SU-DHL-6 (cell line): ENCODE results near the gene DRGX.

Experiments used
- H2AFZ ChIP-seq: fragments of 200-600 bp; sonication (generic); 2 replicates; pipeline ENCODE4 v1.6.1; 2014; ENCODE audit warnings: low read depth, mild to moderate bottlenecking, moderate library complexity, mixed read lengths, antibody characterized with exemption, low read length; ENCODE audit not compliant: severe bottlenecking
- H3F3A ChIP-seq: fragments of 200-600 bp; shearing (Covaris generic); 2 replicates; pipeline ENCODE4 v1.6.0; 2016; ENCODE audit warnings: antibody characterized with exemption, mild to moderate bottlenecking; ENCODE audit not compliant: insufficient read depth
- H3K27ac ChIP-seq: fragments of 200-600 bp; sonication (generic); 2 replicates; pipeline ENCODE4 v1.5.1; 2016; ENCODE audit warnings: low read depth, mild to moderate bottlenecking, low read length, moderate library complexity, mixed read lengths
- H3K27me3 ChIP-seq: fragments of 200-600 bp; sonication (generic), shearing (Covaris generic); 2 replicates; pipeline ENCODE4 v1.6.0; 2014; ENCODE audit warnings: mild to moderate bottlenecking, low read length
- H3K36me3 ChIP-seq: fragments of 200-600 bp; sonication (generic); 2 replicates; pipeline ENCODE4 v1.6.1; 2014; ENCODE audit warnings: mild to moderate bottlenecking, low read length, mixed read lengths
- H3K4me2 ChIP-seq: fragments of 300-600, 200-600 bp; shearing (Covaris generic), sonication (generic); 2 replicates; pipeline ENCODE4 v1.6.0; 2014; ENCODE audit warnings: low read length, low read depth, mild to moderate bottlenecking; ENCODE audit not compliant: poor library complexity, severe bottlenecking
- H3K4me3 ChIP-seq: fragments of 200-600 bp; sonication (generic); 2 replicates; pipeline ENCODE4 v1.5.1; 2014; ENCODE audit warnings: antibody characterized with exemption, low read length, mild to moderate bottlenecking, mixed read lengths; ENCODE audit not compliant: insufficient read depth, poor library complexity, severe bottlenecking
- H3K79me2 ChIP-seq: fragments of 200-600 bp; sonication (generic); 2 replicates; pipeline ENCODE4 v1.6.1; 2014; ENCODE audit warnings: mild to moderate bottlenecking, low read length, moderate library complexity; ENCODE audit not compliant: insufficient read depth
- H3K9ac ChIP-seq: fragments of 200-600 bp; sonication (generic); 2 replicates; pipeline ENCODE4 v1.7.0; 2014; ENCODE audit warnings: mild to moderate bottlenecking, low read length
- H3K9me2 ChIP-seq: fragments of 200-600 bp; sonication (generic); replicated peaks from 2 replicates; pipeline ENCODE4 v1.6.1; 2014; ENCODE audit warnings: low read length; ENCODE audit not compliant: insufficient read depth
- H3K9me3 ChIP-seq: fragments of 200-600 bp; sonication (generic); 2 replicates; pipeline ENCODE4 v1.6.1; 2014; ENCODE audit warnings: low read length, mixed read lengths; ENCODE audit not compliant: insufficient read depth
- H4K20me1 ChIP-seq: fragments of 200-600 bp; sonication (generic); 2 replicates; pipeline ENCODE4 v1.6.1; 2014; ENCODE audit warnings: low read depth, mild to moderate bottlenecking, antibody characterized with exemption, low read length, moderate library complexity, mixed read lengths
- EZH2phosphoT487 ChIP-seq: fragments of 200-600 bp; sonication (generic), shearing (Covaris generic); conservative IDR thresholded peaks from 2 replicates; pipeline ENCODE4 v1.6.1; 2018; ENCODE audit warnings: mild to moderate bottlenecking, antibody characterized with exemption, low read length, moderate library complexity, mixed read lengths
- TF ChIP-seq, protein P1 (sequence below): fragments of 200-600 bp; sonication (generic); IDR thresholded peaks from one replicate; pipeline ENCODE4 v1.5.1; 2017; ENCODE audit warnings: antibody characterized with exemption, mild to moderate bottlenecking, low read length, moderate library complexity; ENCODE audit not compliant: insufficient read depth, poor library complexity, severe bottlenecking

DRGX gene

DNA sequence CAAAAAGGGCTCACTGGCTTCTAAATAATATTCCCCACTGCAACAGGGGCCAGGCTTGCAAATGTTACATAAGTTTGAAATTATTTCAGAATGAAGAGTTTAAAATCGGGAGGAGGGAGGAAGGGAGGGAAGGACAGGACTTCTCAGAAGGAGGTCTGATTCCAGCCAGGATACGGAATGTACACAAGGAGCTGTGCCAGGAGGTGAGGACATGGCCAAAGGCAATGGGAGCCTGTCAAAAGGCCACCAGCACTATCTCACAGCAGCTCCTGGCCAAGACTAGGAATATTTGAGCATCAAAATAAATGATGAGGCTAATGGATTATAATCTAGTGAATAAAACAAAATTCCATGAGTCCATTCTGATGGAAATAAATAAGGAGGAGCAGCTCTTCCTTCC lies 18.6 kb upstream of the DRGX start:
- no peak overlapping the region for H3K4me3 ChIP-seq
- no peak overlapping the region for H2AFZ ChIP-seq
- no peaks in the 10 kb centered on the region for H4K20me1 ChIP-seq
- TF ChIP-seq, protein P1, sequence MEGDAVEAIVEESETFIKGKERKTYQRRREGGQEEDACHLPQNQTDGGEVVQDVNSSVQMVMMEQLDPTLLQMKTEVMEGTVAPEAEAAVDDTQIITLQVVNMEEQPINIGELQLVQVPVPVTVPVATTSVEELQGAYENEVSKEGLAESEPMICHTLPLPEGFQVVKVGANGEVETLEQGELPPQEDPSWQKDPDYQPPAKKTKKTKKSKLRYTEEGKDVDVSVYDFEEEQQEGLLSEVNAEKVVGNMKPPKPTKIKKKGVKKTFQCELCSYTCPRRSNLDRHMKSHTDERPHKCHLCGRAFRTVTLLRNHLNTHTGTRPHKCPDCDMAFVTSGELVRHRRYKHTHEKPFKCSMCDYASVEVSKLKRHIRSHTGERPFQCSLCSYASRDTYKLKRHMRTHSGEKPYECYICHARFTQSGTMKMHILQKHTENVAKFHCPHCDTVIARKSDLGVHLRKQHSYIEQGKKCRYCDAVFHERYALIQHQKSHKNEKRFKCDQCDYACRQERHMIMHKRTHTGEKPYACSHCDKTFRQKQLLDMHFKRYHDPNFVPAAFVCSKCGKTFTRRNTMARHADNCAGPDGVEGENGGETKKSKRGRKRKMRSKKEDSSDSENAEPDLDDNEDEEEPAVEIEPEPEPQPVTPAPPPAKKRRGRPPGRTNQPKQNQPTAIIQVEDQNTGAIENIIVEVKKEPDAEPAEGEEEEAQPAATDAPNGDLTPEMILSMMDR: no peak
- no peak for TF ChIP-seq EZH2phosphoT487
- no peaks in the 10 kb centered on the region for H3K36me3 ChIP-seq
- H3K4me2 ChIP-seq: no peak overlapping the region
- no peaks in the 10 kb centered on the region for H3F3A ChIP-seq
- H3K9ac ChIP-seq: no peak overlapping the region
- no peaks in the 10 kb centered on the region for H3K9me3 ChIP-seq
- H3K79me2 ChIP-seq: no peaks in the 10 kb centered on the region
- H3K9me2 ChIP-seq: no peaks in the 10 kb centered on the region
- H3K27ac ChIP-seq: no peak overlapping the region
- H3K27me3 ChIP-seq: no peaks in the 10 kb centered on the region

DNA sequence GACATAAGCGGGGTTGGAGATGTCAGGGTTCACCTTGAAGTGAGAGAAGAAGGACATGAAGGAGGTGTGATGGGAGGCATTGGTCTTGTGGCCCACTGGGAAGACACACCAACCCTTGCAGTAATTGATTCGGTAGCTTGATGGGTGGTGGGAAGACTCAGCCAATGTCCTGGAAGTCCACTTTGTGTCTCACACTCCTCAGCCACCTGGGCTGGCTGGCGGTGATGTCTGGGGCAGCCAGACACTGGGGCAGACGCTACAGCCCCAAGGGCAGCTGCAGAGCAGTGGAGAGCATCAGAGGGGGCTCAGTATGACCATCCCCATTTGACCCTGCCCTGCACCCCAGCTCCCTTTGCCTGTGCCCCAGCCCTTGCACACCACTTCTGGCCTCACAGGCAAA lies 16.7 kb upstream of the DRGX start:
- TF ChIP-seq, protein P1: no peak
- TF ChIP-seq EZH2phosphoT487: no peak
- Histone ChIP-seq H3K27me3 (no peaks in the 10 kb centered on the region), H4K20me1 (no peaks in the 10 kb centered on the region), H3K9ac (no peak overlapping the region), H3K27ac (no peak overlapping the region), H3K9me2 (no peaks in the 10 kb centered on the region), H3K4me2 (no peak overlapping the region), H3K4me3 (no peak overlapping the region), H3K36me3 (no peaks in the 10 kb centered on the region), H2AFZ (no peak overlapping the region), H3K79me2 (no peaks in the 10 kb centered on the region), H3K9me3 (no peaks in the 10 kb centered on the region), H3F3A (no peaks in the 10 kb centered on the region)

DNA sequence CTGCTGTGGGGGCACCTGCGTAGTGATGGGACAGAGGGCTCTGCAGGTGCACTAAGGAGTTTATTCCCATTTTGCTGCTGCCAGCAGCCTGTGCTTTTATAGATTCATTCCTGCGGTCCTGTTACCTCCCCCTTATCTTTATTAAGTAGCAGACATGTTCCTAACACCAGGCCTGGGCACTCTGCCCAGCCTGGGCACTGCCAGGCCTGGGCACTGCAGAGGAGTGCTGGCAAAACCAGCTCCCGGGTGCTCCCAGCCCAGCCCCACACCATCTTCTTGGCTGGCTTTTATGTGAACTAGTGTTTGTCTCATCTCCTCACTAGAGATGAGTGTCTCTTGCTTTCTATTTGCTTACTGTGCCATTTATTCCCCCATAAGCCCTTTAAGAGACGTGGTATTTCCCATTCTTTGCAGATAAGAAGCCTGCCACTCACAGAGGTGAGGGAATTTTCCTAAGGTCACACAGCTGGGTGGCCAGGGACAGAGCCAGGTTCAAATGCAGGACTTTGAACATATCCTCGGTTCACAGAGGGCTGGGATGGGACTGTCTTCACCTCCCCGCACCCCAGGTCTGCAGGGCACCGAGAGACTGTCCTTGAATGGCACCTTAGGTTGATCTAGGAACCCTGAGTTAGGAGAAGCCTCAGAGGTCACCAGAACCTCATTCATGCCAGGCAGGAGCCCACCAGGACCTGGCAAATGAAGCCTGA lies 14.6 kb upstream of the DRGX start:
- no peaks in the 10 kb centered on the region for H3K9me2 ChIP-seq
- no peaks in the 10 kb centered on the region for H3K36me3 ChIP-seq
- H3K4me3 ChIP-seq: no peak overlapping the region
- no peaks in the 10 kb centered on the region for H4K20me1 ChIP-seq
- H3K27me3 ChIP-seq: no peaks in the 10 kb centered on the region
- H3K27ac ChIP-seq: no peak overlapping the region
- no peak overlapping the region for H2AFZ ChIP-seq
- H3K79me2 ChIP-seq: no peaks in the 10 kb centered on the region
- H3K9ac ChIP-seq: no peak overlapping the region
- H3K4me2 ChIP-seq: no peak overlapping the region
- H3F3A ChIP-seq: no peaks in the 10 kb centered on the region
- TF ChIP-seq EZH2phosphoT487: no peak
- TF ChIP-seq, protein P1: no peak
- H3K9me3 ChIP-seq: no peaks in the 10 kb centered on the region
